ENCODE data around the gene LURAP1L. TPM values are rescaled to one million over a fixed set of nuclear protein-coding genes. Genes with fewer than 3 reads are reported as not detected.

LURAP1L gene
- total RNA-seq: not detected

DNA sequence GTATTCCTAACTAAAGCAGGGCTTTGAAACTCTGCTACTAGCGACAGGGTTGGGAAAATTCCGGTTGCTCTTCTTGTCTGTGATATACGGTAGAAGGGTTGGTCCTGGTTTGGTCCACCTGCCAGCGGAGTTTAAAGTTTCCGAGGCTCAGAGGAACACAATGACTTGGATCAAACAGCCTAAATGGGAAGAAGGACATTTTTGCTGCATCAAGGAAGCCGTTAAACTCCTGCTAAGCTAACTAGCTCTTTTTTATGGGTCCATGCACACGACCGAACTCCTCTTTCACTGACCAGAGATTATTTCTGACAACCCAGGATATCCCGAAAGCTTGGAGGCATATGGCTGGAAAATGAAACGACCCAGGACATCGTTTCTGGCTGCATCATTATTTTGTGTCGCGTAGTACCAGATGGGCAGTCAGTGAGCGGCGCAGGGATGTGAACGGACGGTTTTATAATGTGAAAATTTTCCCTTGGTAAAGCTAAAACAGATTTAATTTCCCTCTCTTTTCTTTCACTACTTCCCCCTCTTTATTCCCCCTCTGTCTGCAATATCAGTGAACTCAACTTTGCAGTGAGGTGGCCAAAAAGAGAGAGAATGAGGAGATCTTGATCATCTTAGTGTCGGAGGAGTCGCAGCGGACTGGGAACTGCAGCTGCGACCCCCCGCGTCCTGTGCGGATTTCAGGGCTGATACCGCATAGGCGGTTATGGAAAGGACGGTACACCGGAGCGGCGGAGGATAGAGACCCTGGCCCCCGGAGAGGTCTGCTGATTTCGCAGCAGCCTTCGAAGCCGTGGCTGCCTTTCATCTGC lies at the start of gene LURAP1L:
Gene LURAP1L (plus strand): TSS at position 160 of the 818 bp plus-strand sequence. CDS start 696 bp downstream, outside the sequence.
- DNase-seq (ENCODE audit: low spot score in 2 of 2): no peak
- ATAC-seq: no peak
- Mint-ChIP-seq H3K9me3 (no peaks in the 10 kb centered on the region), H3K27ac (no peak within 1 kb of the TSS), H3K36me3 (peaks cover 12 to 14% of the 10 kb centered on the region in 2 donors)

GRCh38 chr9:12726795-12727194 lies 48.0 kb upstream of the LURAP1L start:
- no peak for ATAC-seq
- H3K36me3 Mint-ChIP-seq: no peaks in the 10 kb centered on the region

GRCh38 chr9:12730198-12730597 lies 44.6 kb upstream of the LURAP1L start:
- Mint-ChIP-seq H3K27ac (no peak overlapping the region), H3K9me3 (peaks cover 22 to 27% of the 10 kb centered on the region in 2 donors), H3K36me3 (no peaks in the 10 kb centered on the region)
- DNase-seq (ENCODE audit: low spot score in 2 of 2) (no peak), ATAC-seq (no peak)

More at GRCh38 chr9:12726795-12727194, 48.0 kb upstream of the LURAP1L start:
- DNase-seq (ENCODE audit: low spot score in 2 of 2): no peak
- H3K27ac Mint-ChIP-seq: no peak overlapping the region
- peaks cover 23% of the 10 kb centered on the region in 2 donors for H3K9me3 Mint-ChIP-seq

- DNase-seq (ENCODE audit: low spot score in 2 of 2) (no peak), ATAC-seq (no peak)
- Mint-ChIP-seq H3K36me3 (no peaks in the 10 kb centered on the region), H3K9me3 (peaks cover 22 to 27% of the 10 kb centered on the region in 2 donors), H3K27ac (no peak overlapping the region)
These were observed 43.9 kb upstream of the LURAP1L start for GRCh38 chr9:12730927-12731326.

- ATAC-seq (no peak), DNase-seq (ENCODE audit: low spot score in 2 of 2) (no peak)
- H3K36me3 Mint-ChIP-seq: no peaks in the 10 kb centered on the region
- H3K27ac Mint-ChIP-seq: no peak overlapping the region
- peaks cover 22 to 24% of the 10 kb centered on the region in 2 donors for H3K9me3 Mint-ChIP-seq
These were observed 41.8 kb upstream of the LURAP1L start for GRCh38 chr9:12732971-12733370.

- ATAC-seq: no peak
- no peak for DNase-seq (ENCODE audit: low spot score in 2 of 2)
- peaks cover 26 to 30% of the 10 kb centered on the region in 2 donors for H3K9me3 Mint-ChIP-seq
- H3K36me3 Mint-ChIP-seq: no peaks in the 10 kb centered on the region
- no peak overlapping the region for H3K27ac Mint-ChIP-seq
These were observed 39.2 kb upstream of the LURAP1L start for GRCh38 chr9:12735665-12736064.

GRCh38 chr9:12737871-12738270 lies 36.9 kb upstream of the LURAP1L start:
- ATAC-seq: no peak
- Mint-ChIP-seq H3K36me3 (no peaks in the 10 kb centered on the region), H3K27ac (no peak overlapping the region), H3K9me3 (peaks cover 29 to 30% of the 10 kb centered on the region in 2 donors)
- DNase-seq (ENCODE audit: low spot score in 2 of 2): no peak

DNA sequence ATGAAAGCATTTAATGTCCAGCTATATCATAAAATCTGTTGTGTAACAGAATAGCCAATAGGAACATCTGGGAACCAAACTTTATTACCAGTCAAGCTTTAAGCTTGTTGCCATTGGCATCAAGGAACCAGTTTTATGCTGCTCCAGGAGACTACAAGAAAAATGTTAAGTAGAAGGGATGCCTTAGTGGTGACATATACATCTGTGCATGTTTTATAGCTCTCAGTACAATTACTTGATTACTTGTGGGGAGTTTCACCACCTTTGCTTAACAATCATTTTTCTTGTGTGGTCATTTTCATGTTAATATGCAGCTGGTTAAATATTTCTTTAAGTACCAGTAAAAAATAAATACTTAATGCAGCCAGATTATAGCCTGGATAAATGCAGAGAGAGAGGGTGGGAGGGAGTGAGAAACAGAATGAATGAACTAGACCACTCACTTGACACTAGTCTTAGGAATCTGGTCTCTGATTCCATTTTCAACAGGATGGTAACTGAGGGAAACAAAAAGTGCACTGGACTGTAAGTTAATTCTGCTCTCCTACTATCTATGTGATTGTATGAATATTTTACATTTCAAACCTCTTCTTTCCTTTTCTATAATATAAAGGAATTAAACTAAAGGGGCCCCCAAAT lies 35.7 kb upstream of the LURAP1L start:
- Mint-ChIP-seq H3K27ac (no peak overlapping the region), H3K9me3 (peaks cover 28 to 34% of the 10 kb centered on the region in 2 donors), H3K36me3 (no peaks in the 10 kb centered on the region)
- DNase-seq (ENCODE audit: low spot score in 2 of 2): no peak
- ATAC-seq: no peak

GRCh38 chr9:12740845-12741244 lies 34.0 kb upstream of the LURAP1L start:
- peaks cover 34 to 37% of the 10 kb centered on the region in 2 donors for H3K9me3 Mint-ChIP-seq
- H3K27ac Mint-ChIP-seq: no peak overlapping the region
- DNase-seq (ENCODE audit: low spot score in 2 of 2) (no peak), ATAC-seq (no peak)
- peaks cover 0 to 9% of the 10 kb centered on the region in 2 donors for H3K36me3 Mint-ChIP-seq

GRCh38 chr9:12748016-12748415 lies 26.8 kb upstream of the LURAP1L start:
- DNase-seq (ENCODE audit: low spot score in 2 of 2): no peak
- H3K36me3 Mint-ChIP-seq: peaks cover 0 to 9% of the 10 kb centered on the region in 2 donors
- no peak overlapping the region for H3K27ac Mint-ChIP-seq
- H3K9me3 Mint-ChIP-seq: peaks cover 32 to 33% of the 10 kb centered on the region in 2 donors
- ATAC-seq: no peak

DNA sequence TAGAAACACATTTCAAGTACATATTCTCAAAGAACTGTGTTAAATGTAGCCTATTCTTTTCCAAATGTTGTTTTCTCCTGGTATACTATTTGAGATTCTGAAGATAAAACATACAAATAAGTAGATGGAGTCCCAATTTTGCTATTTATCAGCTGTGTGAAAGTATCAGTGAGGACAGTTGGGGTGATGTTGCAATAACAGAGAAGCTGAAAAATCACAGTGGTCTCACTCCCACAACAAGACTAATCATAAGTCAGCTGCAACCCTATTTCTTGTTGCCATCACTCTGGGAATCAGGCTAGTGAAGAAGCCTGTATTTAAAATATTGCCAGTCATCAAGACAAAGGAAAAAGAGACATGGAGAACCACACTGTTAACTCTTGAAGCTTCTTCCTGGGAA lies 25.9 kb upstream of the LURAP1L start:
- DNase-seq (ENCODE audit: low spot score in 2 of 2) (no peak), ATAC-seq (no peak)
- peaks cover 0 to 9% of the 10 kb centered on the region in 2 donors for H3K36me3 Mint-ChIP-seq
- H3K9me3 Mint-ChIP-seq: peaks cover 24 to 31% of the 10 kb centered on the region in 2 donors
- no peak overlapping the region for H3K27ac Mint-ChIP-seq

DNA sequence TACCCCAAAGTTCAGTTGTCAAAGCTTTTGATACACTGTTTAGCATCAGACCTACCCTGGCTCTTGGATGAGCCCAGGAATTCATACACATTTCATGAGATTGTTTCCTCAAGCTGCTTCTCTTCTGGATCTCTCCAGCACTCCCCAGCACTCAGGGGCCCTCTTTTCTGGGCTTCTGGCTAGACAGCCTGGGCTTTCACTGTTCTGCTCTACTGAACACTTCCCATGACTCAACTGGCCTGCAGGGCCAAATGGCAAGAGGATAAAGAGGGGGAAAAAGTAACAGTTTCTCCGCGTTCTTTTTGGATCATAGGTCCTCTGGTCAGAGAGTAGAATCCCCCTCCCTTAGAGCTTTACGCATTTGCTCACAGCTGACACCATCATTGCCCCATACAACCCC lies 20.9 kb upstream of the LURAP1L start:
- ATAC-seq: no peak
- no peaks in the 10 kb centered on the region for H3K36me3 Mint-ChIP-seq
- H3K27ac Mint-ChIP-seq: no peak overlapping the region
- no peak for DNase-seq (ENCODE audit: low spot score in 2 of 2)
- peaks cover 0 to 13% of the 10 kb centered on the region in 2 donors for H3K9me3 Mint-ChIP-seq

DNA sequence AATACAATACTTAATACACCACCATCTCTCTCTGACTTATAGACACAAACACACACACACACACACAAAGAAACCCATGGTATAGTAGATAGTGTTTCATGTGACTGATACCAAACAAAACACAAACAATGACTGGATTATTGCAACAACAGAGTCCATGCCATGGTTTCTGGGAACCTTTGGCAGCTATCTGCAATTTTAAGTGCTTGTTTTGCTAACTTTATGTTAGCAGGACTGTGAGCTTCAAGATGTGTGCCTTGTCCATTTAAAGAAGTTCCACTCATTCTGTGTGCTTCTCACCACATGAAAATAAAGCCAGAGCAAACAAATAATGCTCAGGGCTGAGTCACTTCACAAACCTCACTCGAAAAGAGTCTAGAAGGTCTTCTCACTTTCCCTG lies 15.1 kb upstream of the LURAP1L start:
- H3K9me3 Mint-ChIP-seq: peaks cover 9 to 30% of the 10 kb centered on the region in 2 donors
- DNase-seq (ENCODE audit: low spot score in 2 of 2) (no peak), ATAC-seq (no peak)
- no peaks in the 10 kb centered on the region for H3K36me3 Mint-ChIP-seq
- H3K27ac Mint-ChIP-seq: no peak overlapping the region

DNA sequence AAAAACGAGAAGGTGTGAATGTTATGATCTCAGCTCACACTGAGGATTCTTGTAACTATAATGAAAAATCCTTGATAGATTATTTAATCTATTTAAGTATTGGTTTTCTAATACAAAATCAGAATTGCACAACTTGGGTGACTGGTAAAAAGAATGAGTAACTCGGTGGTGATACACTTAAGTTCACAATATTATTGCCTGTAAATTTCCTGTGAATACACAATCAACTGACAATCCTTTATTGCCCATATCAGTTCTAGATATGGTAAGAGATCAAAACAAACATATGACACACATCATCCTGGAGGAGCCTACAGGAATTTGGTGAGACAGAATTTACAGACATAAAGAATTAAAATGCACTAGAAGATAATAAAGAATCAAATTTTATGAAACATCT lies 14.1 kb upstream of the LURAP1L start:
- ATAC-seq (no peak), DNase-seq (ENCODE audit: low spot score in 2 of 2) (no peak)
- no peaks in the 10 kb centered on the region for H3K36me3 Mint-ChIP-seq
- H3K27ac Mint-ChIP-seq: no peak overlapping the region
- H3K9me3 Mint-ChIP-seq: peaks cover 13 to 36% of the 10 kb centered on the region in 2 donors

DNA sequence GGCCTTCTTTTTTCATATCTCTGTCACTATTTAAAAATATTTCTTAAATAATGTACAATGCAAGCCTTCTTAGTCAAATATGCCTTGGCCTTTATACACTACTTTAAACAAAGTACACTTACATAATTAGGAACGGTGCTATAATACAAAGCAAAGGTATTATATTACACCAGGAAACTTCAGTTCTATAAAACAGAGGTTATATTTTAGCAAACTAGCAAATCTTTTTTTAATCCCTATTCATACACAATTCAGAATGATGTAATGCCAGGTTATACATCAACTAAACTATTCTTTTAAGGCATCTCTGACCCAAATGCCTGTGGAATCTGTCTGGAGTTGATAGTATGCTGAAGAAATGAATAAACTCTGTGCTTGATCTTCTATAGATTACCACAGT lies 10.7 kb upstream of the LURAP1L start:
- ATAC-seq (no peak), DNase-seq (ENCODE audit: low spot score in 2 of 2) (no peak)
- Mint-ChIP-seq H3K9me3 (peaks cover 21 to 23% of the 10 kb centered on the region in 2 donors), H3K27ac (no peak overlapping the region), H3K36me3 (no peaks in the 10 kb centered on the region)

DNA sequence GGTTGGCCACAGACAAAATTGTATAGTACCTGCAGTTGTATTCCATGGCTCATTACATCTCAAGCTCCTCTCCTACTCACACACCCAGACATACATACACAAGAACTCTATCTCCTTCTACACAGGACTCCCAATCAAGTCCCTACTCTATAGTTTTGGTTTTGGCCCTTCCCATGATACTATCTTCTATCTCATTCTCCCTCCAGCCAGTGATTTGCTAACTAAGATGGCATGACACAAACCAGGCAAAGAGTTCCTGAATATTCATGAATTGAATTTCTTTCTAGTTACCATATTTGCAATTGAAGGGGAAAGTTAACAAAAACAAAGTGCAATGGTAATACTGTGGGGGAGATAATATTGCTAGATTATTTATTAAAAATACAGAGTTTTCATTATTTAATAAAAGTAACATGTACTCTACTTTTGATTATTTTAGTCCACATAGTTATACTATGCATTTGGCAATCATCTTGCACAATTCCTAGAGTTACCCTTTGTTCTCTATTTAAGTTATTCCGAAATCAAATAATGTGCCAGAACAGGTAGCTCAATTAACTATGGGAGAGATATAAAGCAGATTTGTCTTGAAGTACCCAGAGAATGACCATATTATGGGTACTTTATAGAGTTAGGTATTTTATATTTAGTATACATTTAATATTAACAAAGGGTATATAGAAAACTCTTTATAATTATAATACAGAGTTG lies 9.6 kb upstream of the LURAP1L start:
- peaks cover 16 to 18% of the 10 kb centered on the region in 2 donors for H3K9me3 Mint-ChIP-seq
- ATAC-seq: no peak
- no peak for DNase-seq (ENCODE audit: low spot score in 2 of 2)
- H3K36me3 Mint-ChIP-seq: no peaks in the 10 kb centered on the region
- H3K27ac Mint-ChIP-seq: no peak overlapping the region

- no peak for ATAC-seq
- H3K27ac Mint-ChIP-seq: no peak overlapping the region
- H3K9me3 Mint-ChIP-seq: peaks cover 16 to 18% of the 10 kb centered on the region in 2 donors
- H3K36me3 Mint-ChIP-seq: no peaks in the 10 kb centered on the region
- no peak for DNase-seq (ENCODE audit: low spot score in 2 of 2)
These were observed 8.5 kb upstream of the LURAP1L start for GRCh38 chr9:12766357-12766756.

All from activated naive CD4-positive, alpha-beta T cell treated with anti-CD3 and anti-CD28 coated beads, Interleukin-2, amount 50 U/mL, for 72 hours (primary cell).